Stimulated activated CD8-positive, alpha-beta memory T cell treated with anti-CD3 and anti-CD28 coated beads, Interleukin-12 subunit alpha, Interleukin-12 subunit beta, amount 100 ng/mL, for 1 hour (primary cell): ENCODE results near the gene THEMIS2.
"Not testable (repeated sequence)": the region's sequence is repeated elsewhere in the genome, so short reads cannot be mapped to it uniquely, and the experiment has no call there.

Source experiments
- DNase-seq: peaks from one replicate; pipeline ENCODE4 v3.0.0-alpha.2; 2020; ENCODE audit warnings: low read depth

Gene THEMIS2

GRCh38 chr1:27862671-27863537 lies 9.4 kb upstream of the THEMIS2 start:
- no peak for DNase-seq

GRCh38 chr1:27863538-27863915 lies 8.8 kb upstream of the THEMIS2 start:
- DNase-seq: no peak

GRCh38 chr1:27864264-27864895 lies 8.0 kb upstream of the THEMIS2 start:
- DNase-seq: no peak

GRCh38 chr1:27865821-27866220 lies 6.5 kb upstream of the THEMIS2 start:
- DNase-seq: no peak

GRCh38 chr1:27868556-27868931 lies 3.8 kb upstream of the THEMIS2 start:
- DNase-seq: no peak

GRCh38 chr1:27868932-27869718 lies 3.2 kb upstream of the THEMIS2 start:
- DNase-seq: peak; percentile 49

- no peak for DNase-seq
Measured at GRCh38 chr1:27869719-27870085, 2.6 kb upstream of the THEMIS2 start.

GRCh38 chr1:27871076-27871475 lies 1.3 kb upstream of the THEMIS2 start:
- not testable (repeated sequence) for DNase-seq

- no peak for DNase-seq
Measured at GRCh38 chr1:27872802-27873551, 633 bp downstream of the THEMIS2 start.

- no peak for DNase-seq
Measured at GRCh38 chr1:27873671-27874384, 1.5 kb downstream of the THEMIS2 start.

- DNase-seq: no peak
Measured at GRCh38 chr1:27876341-27877114, 4.2 kb downstream of the THEMIS2 start.

- no peak for DNase-seq
Measured at GRCh38 chr1:27877115-27877416, 4.7 kb downstream of the THEMIS2 start.

- DNase-seq: no peak
Measured at GRCh38 chr1:27878039-27878438, 5.7 kb downstream of the THEMIS2 start.

GRCh38 chr1:27878787-27879335 lies 6.5 kb downstream of the THEMIS2 start:
- DNase-seq: no peak

GRCh38 chr1:27879374-27880082 lies 7.2 kb downstream of the THEMIS2 start:
- DNase-seq: no peak

- no peak for DNase-seq
Measured at GRCh38 chr1:27882543-27882903, 10.2 kb downstream of the THEMIS2 start.

GRCh38 chr1:27883536-27883935 lies 11.2 kb downstream of the THEMIS2 start:
- no peak for DNase-seq

GRCh38 chr1:27884006-27884954 lies 11.9 kb downstream of the THEMIS2 start:
- no peak for DNase-seq

GRCh38 chr1:27885114-27885528 lies 12.8 kb downstream of the THEMIS2 start:
- no peak for DNase-seq
